Caco-2 (cell line): ENCODE measurements around the gene RFPL3. TPM values are rescaled to one million over a fixed set of nuclear protein-coding genes. Genes with fewer than 3 reads are reported as not detected.

Experiments
- BruUV-seq: library from RNA; stranded (reverse); fragments of 400-500 nt; replicated peaks from 2 replicates; lab custom pipeline; 2021; lab: Mats Ljungman, UMichigan
- CTCF ChIA-PET: fragments of 300-600 bp; sonication (Branson Sonifier 250); formaldehyde crosslinking; loops from one replicate; lab custom pipeline; 2022; ENCODE audit warnings: antibody characterized with exemption; lab: Charles Lee
- POLR2A ChIA-PET: fragments of 300-600 bp; sonication (Branson Sonifier 250); formaldehyde crosslinking; loops from one replicate; lab custom pipeline; 2022; ENCODE audit warnings: antibody characterized with exemption; lab: Charles Lee
- DNase-seq, 2 experiments: peaks; one replicate each; pipeline versions ENCODE4 v3.0.0 to v3.0.0-alpha.2; 2020 to 2022
- H3K27me3 ChIP-seq: replicated peaks from 2 replicates; pipeline ENCODE4 v1.6.0; 2011; ENCODE audit warnings: low read length; ENCODE audit not compliant: control insufficient read depth, insufficient read depth
- H3K36me3 ChIP-seq: 2 replicates; pipeline ENCODE4 v1.5.1; 2011; ENCODE audit warnings: low read length; ENCODE audit not compliant: control insufficient read depth, insufficient read depth
- H3K4me1 ChIP-seq: fragments of 250-450 bp; sonication (Bioruptor Pico); 2 replicates; pipeline ENCODE4 v1.5.1; 2020; ENCODE audit warnings: mild to moderate bottlenecking
- H3K4me3 ChIP-seq: 2 replicates; pipeline ENCODE4 v1.5.1; 2011; ENCODE audit warnings: low read depth, mild to moderate bottlenecking, control low read depth, low read length
- H3K9me3 ChIP-seq: fragments of 250-450 bp; sonication (Bioruptor Pico); 2 replicates; pipeline ENCODE4 v1.5.1; 2020; ENCODE audit warnings: mild to moderate bottlenecking, moderate library complexity
- H3K27ac Mint-ChIP-seq: one replicate; pipeline ENCODE4 v1.8.0; 2022; ENCODE audit warnings: mixed read lengths; ENCODE audit not compliant: unreplicated experiment
- H3K27me3 Mint-ChIP-seq: one replicate; pipeline ENCODE4 v1.8.0; 2022; ENCODE audit warnings: mixed read lengths; ENCODE audit not compliant: insufficient read depth, unreplicated experiment
- H3K36me3 Mint-ChIP-seq: one replicate; pipeline ENCODE4 v1.8.0; 2022; ENCODE audit warnings: mild to moderate bottlenecking, mixed read lengths; ENCODE audit not compliant: insufficient read depth, unreplicated experiment
- H3K4me1 Mint-ChIP-seq: one replicate; pipeline ENCODE4 v1.8.0; 2022; ENCODE audit warnings: low read depth, mixed read lengths; ENCODE audit not compliant: unreplicated experiment
- H3K4me3 Mint-ChIP-seq: one replicate; pipeline ENCODE4 v1.8.0; 2022; ENCODE audit warnings: mild to moderate bottlenecking, moderate library complexity, mixed read lengths; ENCODE audit not compliant: unreplicated experiment
- H3K9me3 Mint-ChIP-seq: one replicate; pipeline ENCODE4 v1.8.0; 2022; ENCODE audit warnings: mixed read lengths; ENCODE audit not compliant: unreplicated experiment
- intact Hi-C: fragments of 100-400 bp; cut with micrococcal nuclease; formaldehyde crosslinking; loops from one replicate; pipeline ENCODE4 v1.10.0; 2022; ENCODE audit not compliant: unreplicated experiment
- total RNA-seq: library from RNA; stranded (reverse); gene quantifications from 2 replicates; pipeline ENCODE4 v1.2.3, GENCODE V29; 2022
- TF ChIP-seq, protein P1 (sequence below), 2 experiments: fragments of 200-600 bp in 1 of 2; IDR thresholded peaks; 1 replicate in 1 of 2; 2 replicates in 1 of 2; pipeline versions ENCODE4 v1.5.1 to v1.8.0; 2011 to 2022; ENCODE audit warnings: antibody characterized with exemption in 1 of 2, control low read depth in 1 of 2, inconsistent platforms in 1 of 2, low read depth in 1 of 2, low read length in 1 of 2, mild to moderate bottlenecking in 1 of 2, moderate library complexity in 1 of 2; ENCODE audit not compliant: insufficient read depth in 1 of 2, severe bottlenecking in 1 of 2, unreplicated experiment in 1 of 2

RFPL3 gene
- total RNA-seq, 1 experiment from 2014 or later: not detected

DNA sequence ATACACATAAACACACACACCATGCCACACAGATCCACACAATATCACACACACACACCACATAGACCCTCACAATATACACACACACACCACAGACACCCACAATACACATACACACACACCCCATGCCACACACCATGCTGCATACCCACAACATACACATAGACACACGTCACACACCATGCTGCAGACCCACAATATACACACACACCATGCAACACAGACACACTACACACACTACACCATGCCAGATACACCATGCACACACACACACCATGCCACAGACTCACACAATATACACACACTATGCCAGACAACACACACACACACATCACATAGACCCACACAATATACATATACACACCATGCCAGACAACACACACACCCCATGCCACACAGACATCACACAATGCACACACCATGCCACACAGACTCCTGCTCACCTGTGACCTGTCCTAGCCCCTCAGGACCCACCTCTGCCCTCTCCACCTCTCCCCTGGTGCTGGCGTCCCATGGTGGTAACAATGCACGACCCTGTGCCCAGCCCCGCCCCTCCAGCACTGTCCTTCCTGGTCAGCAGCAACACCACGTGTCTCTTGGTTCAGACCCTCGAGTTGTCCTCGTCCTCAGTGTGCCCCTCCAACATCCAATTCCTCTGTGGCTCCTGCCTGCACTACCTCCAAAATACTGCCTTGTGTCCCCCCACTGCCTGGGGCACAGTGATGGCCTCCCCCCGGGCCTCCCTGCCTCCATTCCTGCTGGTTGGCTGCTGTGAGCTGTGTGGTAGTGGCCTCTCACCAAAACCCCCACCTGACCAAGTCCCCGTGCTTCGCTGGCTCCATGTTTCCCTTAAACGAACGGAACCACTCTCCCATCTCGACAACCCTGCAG, 23.7 kb upstream of the RFPL3 start:
- H3K9me3 Mint-ChIP-seq: no peaks in the 10 kb centered on the region
- H3K4me3 ChIP-seq: no peak overlapping the region
- H3K4me3 Mint-ChIP-seq: no peak overlapping the region
- no peaks in the 10 kb centered on the region for H3K9me3 ChIP-seq
- TF ChIP-seq, protein P1, sequence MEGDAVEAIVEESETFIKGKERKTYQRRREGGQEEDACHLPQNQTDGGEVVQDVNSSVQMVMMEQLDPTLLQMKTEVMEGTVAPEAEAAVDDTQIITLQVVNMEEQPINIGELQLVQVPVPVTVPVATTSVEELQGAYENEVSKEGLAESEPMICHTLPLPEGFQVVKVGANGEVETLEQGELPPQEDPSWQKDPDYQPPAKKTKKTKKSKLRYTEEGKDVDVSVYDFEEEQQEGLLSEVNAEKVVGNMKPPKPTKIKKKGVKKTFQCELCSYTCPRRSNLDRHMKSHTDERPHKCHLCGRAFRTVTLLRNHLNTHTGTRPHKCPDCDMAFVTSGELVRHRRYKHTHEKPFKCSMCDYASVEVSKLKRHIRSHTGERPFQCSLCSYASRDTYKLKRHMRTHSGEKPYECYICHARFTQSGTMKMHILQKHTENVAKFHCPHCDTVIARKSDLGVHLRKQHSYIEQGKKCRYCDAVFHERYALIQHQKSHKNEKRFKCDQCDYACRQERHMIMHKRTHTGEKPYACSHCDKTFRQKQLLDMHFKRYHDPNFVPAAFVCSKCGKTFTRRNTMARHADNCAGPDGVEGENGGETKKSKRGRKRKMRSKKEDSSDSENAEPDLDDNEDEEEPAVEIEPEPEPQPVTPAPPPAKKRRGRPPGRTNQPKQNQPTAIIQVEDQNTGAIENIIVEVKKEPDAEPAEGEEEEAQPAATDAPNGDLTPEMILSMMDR (IDR thresholded peaks at IDR 0.05; ENCODE audit: insufficient read depth in 1 of 2, low read depth in 1 of 2, low read length in 1 of 2, severe bottlenecking in 1 of 2, unreplicated experiment in 1 of 2): no peak
- BruUV-seq: no TSS peak
- ChIA-PET POLR2A (no interaction called here), CTCF (no interaction called here)
- peaks cover 13% of the 10 kb centered on the region for H3K27me3 Mint-ChIP-seq
- intact Hi-C loops: no loop called here
- H3K27me3 ChIP-seq: no peaks in the 10 kb centered on the region; the same call in 1 of the 2 replicates
- DNase-seq: no peak
- H3K4me1 Mint-ChIP-seq: no peaks in the 10 kb centered on the region
- H3K36me3 Mint-ChIP-seq: no peaks in the 10 kb centered on the region
- no peaks in the 10 kb centered on the region for H3K4me1 ChIP-seq
- no peaks in the 10 kb centered on the region for H3K36me3 ChIP-seq
- H3K27ac Mint-ChIP-seq: no peak overlapping the region

DNA sequence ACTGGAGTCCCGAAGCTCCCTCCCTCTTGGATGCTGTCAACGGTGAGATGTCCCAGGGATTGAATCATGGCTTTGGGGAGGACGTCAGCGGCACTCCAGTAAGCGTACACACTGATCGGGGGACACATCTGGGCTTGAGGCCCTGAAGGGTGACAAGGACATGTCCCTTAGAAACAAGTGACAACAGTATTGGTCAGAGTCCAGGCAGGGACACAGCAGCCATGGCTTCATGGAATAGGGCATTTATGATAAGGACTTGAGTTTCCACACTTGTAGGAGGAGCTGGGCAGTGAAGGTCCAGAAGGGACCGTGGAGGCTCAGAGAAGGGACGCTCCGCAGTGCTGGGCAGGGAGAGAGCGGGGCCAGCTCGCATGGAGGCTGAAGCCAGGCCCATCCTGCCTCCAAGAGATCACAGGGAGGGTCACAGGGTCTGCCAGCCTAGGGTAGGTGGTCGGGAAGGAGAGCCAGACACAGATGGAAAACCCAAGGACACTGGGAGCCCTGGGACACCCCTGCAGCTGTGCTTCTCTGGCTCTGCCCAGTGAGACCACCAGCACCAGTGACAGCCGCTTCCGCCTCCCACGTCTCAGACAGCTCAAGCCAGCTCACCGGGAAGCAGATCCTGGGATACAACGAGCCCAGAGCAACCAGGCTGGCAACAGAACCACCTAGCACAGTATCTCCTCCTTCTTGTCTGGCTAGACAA, 22.9 kb upstream of the RFPL3 start:
- H3K27me3 Mint-ChIP-seq: peaks cover 15% of the 10 kb centered on the region
- no peak overlapping the region for H3K27ac Mint-ChIP-seq
- no peaks in the 10 kb centered on the region for H3K9me3 Mint-ChIP-seq
- no TSS peak for BruUV-seq
- ChIA-PET CTCF (no interaction called here), POLR2A (no interaction called here)
- TF ChIP-seq, protein P1 (IDR thresholded peaks at IDR 0.05; ENCODE audit: insufficient read depth in 1 of 2, low read depth in 1 of 2, low read length in 1 of 2, severe bottlenecking in 1 of 2, unreplicated experiment in 1 of 2): no peak
- no peaks in the 10 kb centered on the region for H3K4me1 Mint-ChIP-seq
- no peaks in the 10 kb centered on the region for H3K36me3 Mint-ChIP-seq
- intact Hi-C loops: no loop called here
- Histone ChIP-seq H3K27me3 (no peaks in the 10 kb centered on the region; the same call in 1 of the 2 replicates), H3K4me3 (no peak overlapping the region), H3K36me3 (no peaks in the 10 kb centered on the region), H3K9me3 (no peaks in the 10 kb centered on the region), H3K4me1 (no peaks in the 10 kb centered on the region)
- no peak overlapping the region for H3K4me3 Mint-ChIP-seq
- DNase-seq: no peak

DNA sequence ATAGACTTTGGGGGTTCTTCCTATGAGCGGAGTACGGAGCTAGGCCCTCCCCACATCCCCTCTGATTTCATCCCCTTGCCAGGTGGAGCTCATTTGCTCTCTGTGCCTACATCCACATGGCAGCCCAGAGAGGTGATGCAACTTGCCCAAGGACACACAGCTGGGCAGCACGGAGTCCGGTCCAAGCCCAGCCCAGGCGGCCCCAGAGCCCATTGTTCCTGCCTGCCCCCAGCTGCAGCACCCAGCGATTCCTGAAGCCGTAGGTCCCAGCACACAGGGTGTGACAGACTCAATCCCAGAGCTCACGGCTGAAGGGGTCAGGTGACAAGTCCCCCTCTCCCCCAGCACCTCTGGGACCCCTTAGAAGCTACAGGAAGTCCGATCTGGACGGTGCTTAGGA, 22.2 kb upstream of the RFPL3 start:
- Mint-ChIP-seq H3K9me3 (no peaks in the 10 kb centered on the region), H3K27me3 (peaks cover 21% of the 10 kb centered on the region), H3K4me1 (no peaks in the 10 kb centered on the region), H3K27ac (no peak overlapping the region), H3K36me3 (no peaks in the 10 kb centered on the region), H3K4me3 (no peak overlapping the region)
- no TSS peak for BruUV-seq
- Histone ChIP-seq H3K4me1 (no peaks in the 10 kb centered on the region), H3K4me3 (no peak overlapping the region), H3K9me3 (no peaks in the 10 kb centered on the region), H3K36me3 (no peaks in the 10 kb centered on the region), H3K27me3 (no peaks in the 10 kb centered on the region; the same call in 1 of the 2 replicates)
- TF ChIP-seq, protein P1 (IDR thresholded peaks at IDR 0.05; ENCODE audit: insufficient read depth in 1 of 2, low read depth in 1 of 2, low read length in 1 of 2, severe bottlenecking in 1 of 2, unreplicated experiment in 1 of 2): no peak
- no peak for DNase-seq
- intact Hi-C loops: no loop called here
- CTCF ChIA-PET: interaction anchor here (0.6 kb wide), 1 partner anchor 12 kb away, joined by 3 read pairs; no protein-coding TSS in a partner anchor
- POLR2A ChIA-PET: no interaction called here
